Superior temporal gyrus (tissue), 1 donor: ENCODE data around the gene RUNX1.

Experiments
- DNase-seq: peaks from one replicate; pipeline ENCODE4 v3.0.0-alpha.2; 2016; ENCODE audit errors: extremely low spot score

RUNX1 gene

GRCh38 chr21:34743285-34743684, 305.8 kb downstream of the RUNX1 start:
- no peak for DNase-seq

DNA sequence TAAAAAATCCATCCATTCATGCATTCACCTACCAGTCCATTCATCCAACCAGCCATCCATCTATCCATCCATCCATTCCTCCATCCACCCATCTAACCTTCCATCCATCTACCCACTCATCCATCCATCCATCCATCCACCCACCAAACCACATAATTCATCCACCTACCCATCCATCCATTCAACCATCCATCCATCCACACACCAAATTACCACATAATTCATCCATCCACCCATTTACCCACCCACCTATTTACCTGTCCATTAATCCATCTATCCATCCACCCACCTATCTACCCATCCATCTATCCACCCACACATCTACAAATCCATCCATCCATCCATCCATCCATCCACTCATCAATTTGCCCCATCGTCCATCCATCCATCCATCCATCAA, 308.9 kb downstream of the RUNX1 start:
- DNase-seq: no peak
